Activated naive CD4-positive, alpha-beta T cell treated with anti-CD3 and anti-CD28 coated beads, Interleukin-2, amount 50 U/mL, for 24 hours (primary cell): ENCODE results near the gene VSIG8.
"Not testable (repeated sequence)": the region's sequence is repeated elsewhere in the genome, so short reads cannot be mapped to it uniquely, and the experiment has no call there.

Experiments
- H3K27ac Mint-ChIP-seq: one replicate; pipeline ENCODE4 v1.8.0; 2021; ENCODE audit warnings: mild to moderate bottlenecking, mixed read lengths
- H3K27me3 Mint-ChIP-seq: one replicate; pipeline ENCODE4 v1.8.0; 2021; ENCODE audit warnings: mixed read lengths
- H3K36me3 Mint-ChIP-seq: one replicate; pipeline ENCODE4 v1.8.0; 2021; ENCODE audit warnings: mixed read lengths
- H3K4me1 Mint-ChIP-seq: one replicate; pipeline ENCODE4 v1.8.0; 2021; ENCODE audit warnings: mixed read lengths
- H3K4me3 Mint-ChIP-seq: one replicate; pipeline ENCODE4 v1.8.0; 2021; ENCODE audit warnings: mild to moderate bottlenecking, mixed read lengths
- H3K9me3 Mint-ChIP-seq: one replicate; pipeline ENCODE4 v1.8.0; 2021; ENCODE audit warnings: mixed read lengths

The VSIG8 gene

GRCh38 chr1:159862557-159862956, at the start of gene VSIG8:
Gene VSIG8, minus strand, starts transcription at chr1:159862657. Its CDS starts 136 bp downstream, at chr1:159862521.
- H3K9me3 Mint-ChIP-seq: no peaks in the 10 kb centered on the region
- no peaks in the 10 kb centered on the region for H3K27me3 Mint-ChIP-seq
- peaks cover 11% of the 10 kb centered on the region for H3K4me1 Mint-ChIP-seq
- H3K36me3 Mint-ChIP-seq: no peaks in the 10 kb centered on the region
- no peak within 1 kb of the TSS for H3K4me3 Mint-ChIP-seq
- H3K27ac Mint-ChIP-seq: no peak within 1 kb of the TSS

- peak overlapping the region; percentile 94 for H3K27ac Mint-ChIP-seq
- H3K4me1 Mint-ChIP-seq: peaks cover 85% of the 10 kb centered on the region
- peak overlapping the region; percentile 47 for H3K4me3 Mint-ChIP-seq
- H3K36me3 Mint-ChIP-seq: peaks cover 3% of the 10 kb centered on the region
- no peaks in the 10 kb centered on the region for H3K9me3 Mint-ChIP-seq
- no peaks in the 10 kb centered on the region for H3K27me3 Mint-ChIP-seq
Measured at GRCh38 chr1:159911326-159912070, 49.0 kb upstream of the VSIG8 start.

- Mint-ChIP-seq H3K4me3 (no peak overlapping the region), H3K27ac (no peak overlapping the region), H3K36me3 (no peaks in the 10 kb centered on the region), H3K4me1 (peaks cover 59% of the 10 kb centered on the region), H3K9me3 (no peaks in the 10 kb centered on the region), H3K27me3 (no peaks in the 10 kb centered on the region)
Measured at GRCh38 chr1:159908031-159908940, 45.8 kb upstream of the VSIG8 start.

- H3K9me3 Mint-ChIP-seq: no peaks in the 10 kb centered on the region
- H3K36me3 Mint-ChIP-seq: no peaks in the 10 kb centered on the region
- no peak overlapping the region for H3K27ac Mint-ChIP-seq
- H3K4me1 Mint-ChIP-seq: peaks cover 46% of the 10 kb centered on the region
- no peaks in the 10 kb centered on the region for H3K27me3 Mint-ChIP-seq
- H3K4me3 Mint-ChIP-seq: no peak overlapping the region
Measured at GRCh38 chr1:159906960-159907359, 44.5 kb upstream of the VSIG8 start.

GRCh38 chr1:159904036-159904435, 41.6 kb upstream of the VSIG8 start:
- H3K4me1 Mint-ChIP-seq: peaks cover 18% of the 10 kb centered on the region
- H3K9me3 Mint-ChIP-seq, H3K4me3 Mint-ChIP-seq, H3K27ac Mint-ChIP-seq, H3K27me3 Mint-ChIP-seq, H3K36me3 Mint-ChIP-seq: not testable (repeated sequence)

- Mint-ChIP-seq H3K4me3 (no peak overlapping the region), H3K9me3 (no peaks in the 10 kb centered on the region), H3K4me1 (peaks cover 8% of the 10 kb centered on the region), H3K27me3 (no peaks in the 10 kb centered on the region), H3K36me3 (no peaks in the 10 kb centered on the region), H3K27ac (no peak overlapping the region)
Measured at GRCh38 chr1:159902541-159902940, 40.1 kb upstream of the VSIG8 start.

GRCh38 chr1:159900755-159901360, 38.4 kb upstream of the VSIG8 start:
- Mint-ChIP-seq H3K27me3 (no peaks in the 10 kb centered on the region), H3K27ac (no peak overlapping the region)

GRCh38 chr1:159900086-159900680, 37.7 kb upstream of the VSIG8 start, which contains the start of gene CFAP45:
Gene CFAP45, minus strand, starts transcription at chr1:159900165. Its CDS starts 67 bp downstream, at chr1:159900098.
- no peaks in the 10 kb centered on the region for H3K27me3 Mint-ChIP-seq
- H3K36me3 Mint-ChIP-seq: no peaks in the 10 kb centered on the region
- no peaks in the 10 kb centered on the region for H3K4me1 Mint-ChIP-seq
- H3K27ac Mint-ChIP-seq: no peak within 1 kb of the TSS
- no peak within 1 kb of the TSS for H3K4me3 Mint-ChIP-seq
- H3K9me3 Mint-ChIP-seq: no peaks in the 10 kb centered on the region

More at GRCh38 chr1:159900755-159901360, 38.4 kb upstream of the VSIG8 start:
- no peaks in the 10 kb centered on the region for H3K36me3 Mint-ChIP-seq
- no peaks in the 10 kb centered on the region for H3K9me3 Mint-ChIP-seq
- no peaks in the 10 kb centered on the region for H3K4me1 Mint-ChIP-seq
- no peak overlapping the region for H3K4me3 Mint-ChIP-seq

GRCh38 chr1:159899634-159900033, 37.2 kb upstream of the VSIG8 start:
- not testable (repeated sequence) for H3K27me3 Mint-ChIP-seq, H3K4me3 Mint-ChIP-seq, H3K27ac Mint-ChIP-seq, H3K9me3 Mint-ChIP-seq, H3K36me3 Mint-ChIP-seq, H3K4me1 Mint-ChIP-seq

GRCh38 chr1:159898527-159898926, 36.1 kb upstream of the VSIG8 start:
- Mint-ChIP-seq H3K36me3 (no peaks in the 10 kb centered on the region), H3K27me3 (no peaks in the 10 kb centered on the region), H3K27ac (no peak overlapping the region), H3K4me1 (no peaks in the 10 kb centered on the region), H3K9me3 (no peaks in the 10 kb centered on the region), H3K4me3 (no peak overlapping the region)

- Mint-ChIP-seq H3K4me3 (no peak overlapping the region), H3K4me1 (no peaks in the 10 kb centered on the region), H3K36me3 (no peaks in the 10 kb centered on the region), H3K27me3 (no peaks in the 10 kb centered on the region), H3K27ac (no peak overlapping the region), H3K9me3 (no peaks in the 10 kb centered on the region)
Measured at GRCh38 chr1:159897962-159898361, 35.5 kb upstream of the VSIG8 start.

GRCh38 chr1:159896546-159896930, 34.1 kb upstream of the VSIG8 start:
- Mint-ChIP-seq H3K27me3 (no peaks in the 10 kb centered on the region), H3K36me3 (no peaks in the 10 kb centered on the region), H3K27ac (no peak overlapping the region), H3K4me3 (no peak overlapping the region), H3K9me3 (no peaks in the 10 kb centered on the region), H3K4me1 (peaks cover 2% of the 10 kb centered on the region)

- Mint-ChIP-seq H3K36me3 (no peaks in the 10 kb centered on the region), H3K27ac (no peak overlapping the region), H3K4me3 (no peak overlapping the region), H3K27me3 (no peaks in the 10 kb centered on the region), H3K4me1 (peaks cover 5% of the 10 kb centered on the region), H3K9me3 (no peaks in the 10 kb centered on the region)
Measured at GRCh38 chr1:159895836-159896545, 33.5 kb upstream of the VSIG8 start.

- H3K4me1 Mint-ChIP-seq: peaks cover 5% of the 10 kb centered on the region
- no peaks in the 10 kb centered on the region for H3K36me3 Mint-ChIP-seq
- H3K9me3 Mint-ChIP-seq: no peaks in the 10 kb centered on the region
- H3K27ac Mint-ChIP-seq: no peak overlapping the region
- H3K27me3 Mint-ChIP-seq: no peaks in the 10 kb centered on the region
- H3K4me3 Mint-ChIP-seq: no peak overlapping the region
Measured at GRCh38 chr1:159895286-159895685, 32.8 kb upstream of the VSIG8 start.

- Mint-ChIP-seq H3K9me3 (no peaks in the 10 kb centered on the region), H3K4me3 (no peak overlapping the region), H3K36me3 (no peaks in the 10 kb centered on the region), H3K27me3 (no peaks in the 10 kb centered on the region), H3K27ac (no peak overlapping the region), H3K4me1 (peaks cover 5% of the 10 kb centered on the region)
Measured at GRCh38 chr1:159892944-159893343, 30.5 kb upstream of the VSIG8 start.
